WTC11 (cell line): ENCODE data around the gene SNRNP27. TPM values are rescaled to one million over a fixed set of nuclear protein-coding genes. Genes with fewer than 3 reads are reported as not detected.

Experiments
- ATAC-seq: fragments of 200-7000 bp; cut with Tn5 transposase; 2 replicates; pipeline ENCODE4 v1.10.0; 2021; ENCODE audit warnings: mild to moderate bottlenecking, moderate library complexity
- CTCF ChIA-PET: fragments of 300-600 bp; sonication (Branson Sonifier 250); formaldehyde crosslinking; loops from one replicate; lab custom pipeline; 2021; ENCODE audit warnings: antibody characterized with exemption; lab: Charles Lee
- POLR2A ChIA-PET: fragments of 350-600 bp; sonication (Branson Sonifier 250); formaldehyde crosslinking; loops from one replicate; lab custom pipeline; 2021; ENCODE audit warnings: antibody characterized with exemption; lab: Charles Lee
- DNase-seq: peaks from one replicate; pipeline ENCODE4 v3.0.0; 2021; ENCODE audit warnings: low spot score
- H3K27ac Mint-ChIP-seq: 2 replicates; pipeline ENCODE4 v1.8.0; 2021; ENCODE audit warnings: mixed read lengths
- H3K27me3 Mint-ChIP-seq: 2 replicates; pipeline ENCODE4 v1.8.0; 2021; ENCODE audit warnings: low read depth, mild to moderate bottlenecking, moderate library complexity, mixed read lengths
- H3K36me3 Mint-ChIP-seq: 2 replicates; pipeline ENCODE4 v1.8.0; 2021; ENCODE audit warnings: mixed read lengths
- H3K4me1 Mint-ChIP-seq: 2 replicates; pipeline ENCODE4 v1.8.0; 2022; ENCODE audit warnings: mixed read lengths
- H3K4me3 Mint-ChIP-seq: 2 replicates; pipeline ENCODE4 v1.8.0; 2021; ENCODE audit warnings: mild to moderate bottlenecking, moderate library complexity, mixed read lengths
- H3K9me3 Mint-ChIP-seq: 2 replicates; pipeline ENCODE4 v1.8.0; 2021; ENCODE audit warnings: mixed read lengths
- ATF1 ChIP-seq: sonication (generic); formaldehyde crosslinking; IDR thresholded peaks from 2 replicates; pipeline ENCODE4 v1.8.1; 2023; ENCODE audit warnings: mild to moderate bottlenecking, moderate library complexity, missing genetic modification reagents
- GABPB1 ChIP-seq: sonication (generic); formaldehyde crosslinking; IDR thresholded peaks from 2 replicates; pipeline ENCODE4 v1.8.1; 2023; ENCODE audit warnings: mild to moderate bottlenecking, missing genetic modification reagents
- NFE2L1 ChIP-seq: sonication (generic); formaldehyde crosslinking; IDR thresholded peaks from 2 replicates; pipeline ENCODE4 v1.8.1; 2023; ENCODE audit warnings: missing genetic modification reagents
- SMAD3 ChIP-seq: sonication (generic); formaldehyde crosslinking; IDR thresholded peaks from 2 replicates; pipeline ENCODE4 v1.8.0; 2022; ENCODE audit warnings: missing genetic modification reagents, mild to moderate bottlenecking, borderline replicate concordance
- SMAD4 ChIP-seq: sonication (generic); formaldehyde crosslinking; IDR thresholded peaks from 2 replicates; pipeline ENCODE4 v1.8.0; 2022; ENCODE audit warnings: mild to moderate bottlenecking, missing genetic modification reagents
- ZBTB21 ChIP-seq: sonication (generic); formaldehyde crosslinking; IDR thresholded peaks from 2 replicates; pipeline ENCODE4 v1.8.1; 2023; ENCODE audit warnings: mild to moderate bottlenecking, missing genetic modification reagents, borderline replicate concordance
- ZNF219 ChIP-seq: sonication (generic); formaldehyde crosslinking; IDR thresholded peaks from 2 replicates; pipeline ENCODE4 v1.8.0; 2023; ENCODE audit warnings: missing genetic modification reagents, mild to moderate bottlenecking, borderline replicate concordance
- total RNA-seq: library from RNA; stranded (reverse); gene quantifications from 3 replicates; pipeline ENCODE4 v1.2.3, GENCODE V29; 2021
- TF ChIP-seq, protein P1 (sequence below): sonication (generic); formaldehyde crosslinking; IDR thresholded peaks from 2 replicates; pipeline ENCODE4 v1.8.0; 2022; ENCODE audit warnings: mild to moderate bottlenecking, missing genetic modification reagents
- TF ChIP-seq, protein P2 (sequence below): fragments of 250-450 bp; sonication (Bioruptor Pico); IDR thresholded peaks from 2 replicates; pipeline ENCODE4 v1.9.0; 2021; ENCODE audit warnings: mild to moderate bottlenecking, borderline replicate concordance
- TF ChIP-seq, protein P3 (sequence below): sonication (generic); formaldehyde crosslinking; IDR thresholded peaks from 2 replicates; pipeline ENCODE4 v1.8.1; 2023; ENCODE audit warnings: mild to moderate bottlenecking, missing genetic modification reagents
- TF ChIP-seq, protein P4 (sequence below): sonication (generic); formaldehyde crosslinking; IDR thresholded peaks from 2 replicates; pipeline ENCODE4 v1.8.1; 2023; ENCODE audit warnings: mild to moderate bottlenecking, moderate library complexity, missing genetic modification reagents
- TF ChIP-seq, protein P5 (sequence below): sonication (generic); formaldehyde crosslinking; IDR thresholded peaks from 2 replicates; pipeline ENCODE4 v1.8.0; 2022; ENCODE audit warnings: mild to moderate bottlenecking, missing genetic modification reagents

SNRNP27 gene
- total RNA-seq, 1 experiment from 2014 or later, result 38.4 TPM

DNA sequence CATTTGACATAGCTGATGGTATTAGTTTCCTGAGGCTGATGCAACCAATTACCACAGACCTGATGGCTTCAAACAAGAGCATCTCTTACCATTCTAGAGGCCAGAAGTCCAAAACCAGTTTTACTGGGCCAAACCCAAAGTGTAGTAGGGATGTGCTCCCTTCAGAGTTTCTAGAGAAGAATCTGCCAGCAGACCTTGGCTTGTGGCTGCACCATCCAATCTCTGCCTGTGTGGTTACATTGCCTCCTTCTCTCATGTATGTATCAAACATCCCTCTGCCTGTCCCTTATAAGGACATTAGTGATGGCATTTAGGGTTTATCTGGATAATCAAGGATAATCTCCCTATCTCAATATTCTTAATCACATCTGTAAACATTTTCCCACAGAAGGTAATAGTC lies 4.5 kb upstream of the SNRNP27 start:
- Mint-ChIP-seq H3K27ac (no peak overlapping the region), H3K9me3 (peaks cover 11% of the 10 kb centered on the region), H3K4me1 (no peaks in the 10 kb centered on the region), H3K36me3 (peaks cover 2% of the 10 kb centered on the region; the same call in 1 of the 2 replicates), H3K4me3 (no peak overlapping the region), H3K27me3 (peaks cover 4% of the 10 kb centered on the region; the same call in 1 of the 2 replicates)
- ATAC-seq (no peak), DNase-seq (no peak)
- ChIA-PET CTCF (no interaction called here), POLR2A (no interaction called here)
- TF ChIP-seq SMAD4 (CRISPR knock-in tag) (no peak), ATF1 (no peak), SMAD3 (CRISPR knock-in tag) (no peak), NFE2L1 (CRISPR knock-in tag) (no peak), GABPB1 (no peak)
- TF ChIP-seq, protein P1, sequence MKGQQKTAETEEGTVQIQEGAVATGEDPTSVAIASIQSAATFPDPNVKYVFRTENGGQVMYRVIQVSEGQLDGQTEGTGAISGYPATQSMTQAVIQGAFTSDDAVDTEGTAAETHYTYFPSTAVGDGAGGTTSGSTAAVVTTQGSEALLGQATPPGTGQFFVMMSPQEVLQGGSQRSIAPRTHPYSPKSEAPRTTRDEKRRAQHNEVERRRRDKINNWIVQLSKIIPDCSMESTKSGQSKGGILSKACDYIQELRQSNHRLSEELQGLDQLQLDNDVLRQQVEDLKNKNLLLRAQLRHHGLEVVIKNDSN, result no peak
- TF ChIP-seq, protein P2, sequence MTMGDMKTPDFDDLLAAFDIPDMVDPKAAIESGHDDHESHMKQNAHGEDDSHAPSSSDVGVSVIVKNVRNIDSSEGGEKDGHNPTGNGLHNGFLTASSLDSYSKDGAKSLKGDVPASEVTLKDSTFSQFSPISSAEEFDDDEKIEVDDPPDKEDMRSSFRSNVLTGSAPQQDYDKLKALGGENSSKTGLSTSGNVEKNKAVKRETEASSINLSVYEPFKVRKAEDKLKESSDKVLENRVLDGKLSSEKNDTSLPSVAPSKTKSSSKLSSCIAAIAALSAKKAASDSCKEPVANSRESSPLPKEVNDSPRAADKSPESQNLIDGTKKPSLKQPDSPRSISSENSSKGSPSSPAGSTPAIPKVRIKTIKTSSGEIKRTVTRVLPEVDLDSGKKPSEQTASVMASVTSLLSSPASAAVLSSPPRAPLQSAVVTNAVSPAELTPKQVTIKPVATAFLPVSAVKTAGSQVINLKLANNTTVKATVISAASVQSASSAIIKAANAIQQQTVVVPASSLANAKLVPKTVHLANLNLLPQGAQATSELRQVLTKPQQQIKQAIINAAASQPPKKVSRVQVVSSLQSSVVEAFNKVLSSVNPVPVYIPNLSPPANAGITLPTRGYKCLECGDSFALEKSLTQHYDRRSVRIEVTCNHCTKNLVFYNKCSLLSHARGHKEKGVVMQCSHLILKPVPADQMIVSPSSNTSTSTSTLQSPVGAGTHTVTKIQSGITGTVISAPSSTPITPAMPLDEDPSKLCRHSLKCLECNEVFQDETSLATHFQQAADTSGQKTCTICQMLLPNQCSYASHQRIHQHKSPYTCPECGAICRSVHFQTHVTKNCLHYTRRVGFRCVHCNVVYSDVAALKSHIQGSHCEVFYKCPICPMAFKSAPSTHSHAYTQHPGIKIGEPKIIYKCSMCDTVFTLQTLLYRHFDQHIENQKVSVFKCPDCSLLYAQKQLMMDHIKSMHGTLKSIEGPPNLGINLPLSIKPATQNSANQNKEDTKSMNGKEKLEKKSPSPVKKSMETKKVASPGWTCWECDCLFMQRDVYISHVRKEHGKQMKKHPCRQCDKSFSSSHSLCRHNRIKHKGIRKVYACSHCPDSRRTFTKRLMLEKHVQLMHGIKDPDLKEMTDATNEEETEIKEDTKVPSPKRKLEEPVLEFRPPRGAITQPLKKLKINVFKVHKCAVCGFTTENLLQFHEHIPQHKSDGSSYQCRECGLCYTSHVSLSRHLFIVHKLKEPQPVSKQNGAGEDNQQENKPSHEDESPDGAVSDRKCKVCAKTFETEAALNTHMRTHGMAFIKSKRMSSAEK (CRISPR knock-in tag), result no peak
- TF ChIP-seq, protein P3, sequence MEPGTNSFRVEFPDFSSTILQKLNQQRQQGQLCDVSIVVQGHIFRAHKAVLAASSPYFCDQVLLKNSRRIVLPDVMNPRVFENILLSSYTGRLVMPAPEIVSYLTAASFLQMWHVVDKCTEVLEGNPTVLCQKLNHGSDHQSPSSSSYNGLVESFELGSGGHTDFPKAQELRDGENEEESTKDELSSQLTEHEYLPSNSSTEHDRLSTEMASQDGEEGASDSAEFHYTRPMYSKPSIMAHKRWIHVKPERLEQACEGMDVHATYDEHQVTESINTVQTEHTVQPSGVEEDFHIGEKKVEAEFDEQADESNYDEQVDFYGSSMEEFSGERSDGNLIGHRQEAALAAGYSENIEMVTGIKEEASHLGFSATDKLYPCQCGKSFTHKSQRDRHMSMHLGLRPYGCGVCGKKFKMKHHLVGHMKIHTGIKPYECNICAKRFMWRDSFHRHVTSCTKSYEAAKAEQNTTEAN, result no peak

DNA sequence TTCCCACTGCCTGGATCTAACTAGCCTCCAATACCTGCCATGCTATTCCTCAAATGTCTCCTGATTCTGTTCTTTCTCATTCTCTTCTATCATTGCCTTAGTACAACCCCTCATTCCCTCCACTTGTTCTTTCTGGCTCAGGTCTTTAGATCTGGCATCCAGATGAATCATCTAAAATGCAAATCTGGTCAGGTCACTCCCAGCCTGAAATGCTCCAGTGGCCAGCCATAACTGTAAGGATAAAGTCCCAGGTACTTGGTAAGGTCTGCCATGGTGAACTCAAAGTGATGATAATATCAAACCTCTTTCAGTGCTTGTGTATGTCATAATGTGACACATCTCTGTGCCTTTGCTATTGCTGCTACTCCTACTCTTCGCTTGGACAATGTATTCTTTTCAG lies 2.9 kb upstream of the SNRNP27 start:
- Mint-ChIP-seq H3K4me3 (no peak overlapping the region), H3K27ac (no peak overlapping the region)
- TF ChIP-seq ZNF219 (CRISPR knock-in tag), result no peak
- TF ChIP-seq, protein P4, sequence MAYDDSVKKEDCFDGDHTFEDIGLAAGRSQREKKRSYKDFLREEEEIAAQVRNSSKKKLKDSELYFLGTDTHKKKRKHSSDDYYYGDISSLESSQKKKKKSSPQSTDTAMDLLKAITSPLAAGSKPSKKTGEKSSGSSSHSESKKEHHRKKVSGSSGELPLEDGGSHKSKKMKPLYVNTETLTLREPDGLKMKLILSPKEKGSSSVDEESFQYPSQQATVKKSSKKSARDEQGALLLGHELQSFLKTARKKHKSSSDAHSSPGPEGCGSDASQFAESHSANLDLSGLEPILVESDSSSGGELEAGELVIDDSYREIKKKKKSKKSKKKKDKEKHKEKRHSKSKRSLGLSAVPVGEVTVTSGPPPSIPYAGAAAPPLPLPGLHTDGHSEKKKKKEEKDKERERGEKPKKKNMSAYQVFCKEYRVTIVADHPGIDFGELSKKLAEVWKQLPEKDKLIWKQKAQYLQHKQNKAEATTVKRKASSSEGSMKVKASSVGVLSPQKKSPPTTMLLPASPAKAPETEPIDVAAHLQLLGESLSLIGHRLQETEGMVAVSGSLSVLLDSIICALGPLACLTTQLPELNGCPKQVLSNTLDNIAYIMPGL, result no peak
- TF ChIP-seq, protein P5, sequence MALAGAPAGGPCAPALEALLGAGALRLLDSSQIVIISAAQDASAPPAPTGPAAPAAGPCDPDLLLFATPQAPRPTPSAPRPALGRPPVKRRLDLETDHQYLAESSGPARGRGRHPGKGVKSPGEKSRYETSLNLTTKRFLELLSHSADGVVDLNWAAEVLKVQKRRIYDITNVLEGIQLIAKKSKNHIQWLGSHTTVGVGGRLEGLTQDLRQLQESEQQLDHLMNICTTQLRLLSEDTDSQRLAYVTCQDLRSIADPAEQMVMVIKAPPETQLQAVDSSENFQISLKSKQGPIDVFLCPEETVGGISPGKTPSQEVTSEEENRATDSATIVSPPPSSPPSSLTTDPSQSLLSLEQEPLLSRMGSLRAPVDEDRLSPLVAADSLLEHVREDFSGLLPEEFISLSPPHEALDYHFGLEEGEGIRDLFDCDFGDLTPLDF (CRISPR knock-in tag), result no peak
- no peak for TF ChIP-seq ZBTB21 (CRISPR knock-in tag)
- TF ChIP-seq, all 79 proteins: peak for 0
- CTCF ChIA-PET, result interaction anchor here (1.1 to 1.4 kb wide), 2 partner anchors 24 to 166 kb away, joined by 3 to 4 read pairs; partner anchors contain the start of gene MXD1
- ATAC-seq, result no peak
- POLR2A ChIA-PET, result no interaction called here
- Mint-ChIP-seq H3K36me3 (peaks cover 8% of the 10 kb centered on the region), H3K9me3 (peaks cover 11% of the 10 kb centered on the region), H3K27me3 (peaks cover 4% of the 10 kb centered on the region; the same call in 1 of the 2 replicates), H3K4me1 (no peaks in the 10 kb centered on the region)
- no peak for DNase-seq
